GM18909 (cell line): ENCODE results near the gene AJAP1.

Experiments
- ATAC-seq: cut with Tn5 transposase; IDR thresholded peaks from one replicate; pipeline ENCODE4 v1.9.1; 2021; ENCODE audit warnings: mild to moderate bottlenecking; ENCODE audit not compliant: unreplicated experiment, poor library complexity

Gene AJAP1

DNA sequence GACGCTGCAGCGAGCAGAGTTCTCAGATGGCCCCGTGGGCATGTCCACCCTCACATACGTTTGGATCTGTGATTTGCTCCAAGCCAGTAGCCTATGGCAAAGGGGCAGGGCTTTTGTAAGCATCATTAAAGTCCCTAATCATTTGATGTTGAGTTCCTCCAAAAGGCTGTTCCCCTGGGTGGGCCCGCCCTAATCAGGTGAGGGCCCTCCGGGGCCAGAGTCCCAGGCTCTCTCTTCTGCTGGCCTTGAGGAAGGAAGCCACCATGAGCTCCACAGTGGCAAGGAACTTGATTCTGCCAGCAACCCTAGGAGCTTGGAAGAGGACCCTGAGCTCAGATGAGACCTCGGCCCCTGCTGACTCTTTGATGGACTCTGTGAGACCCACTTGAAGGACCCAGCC is 25.4 kb upstream of the AJAP1 start:
- ATAC-seq, result no peak

DNA sequence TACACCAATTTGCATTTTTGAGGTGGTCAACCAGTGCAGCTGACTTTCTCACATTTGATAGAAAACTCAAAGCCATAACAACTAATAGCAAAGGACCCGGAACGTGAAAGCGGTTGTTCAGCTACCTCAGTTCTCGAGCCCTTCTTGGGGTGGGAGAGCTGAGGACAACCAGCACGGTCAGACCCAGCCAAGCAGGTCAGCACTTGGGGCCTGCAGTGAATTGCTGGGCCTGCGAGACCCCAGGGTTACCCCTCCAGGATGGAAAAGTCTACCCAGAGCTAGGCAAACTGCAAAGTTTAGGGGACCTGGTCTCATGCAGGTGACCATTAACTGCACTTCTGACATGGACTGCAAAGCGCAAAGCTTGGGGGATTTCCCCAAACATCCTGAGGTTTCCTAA is 23.8 kb upstream of the AJAP1 start:
- ATAC-seq, result no peak

DNA sequence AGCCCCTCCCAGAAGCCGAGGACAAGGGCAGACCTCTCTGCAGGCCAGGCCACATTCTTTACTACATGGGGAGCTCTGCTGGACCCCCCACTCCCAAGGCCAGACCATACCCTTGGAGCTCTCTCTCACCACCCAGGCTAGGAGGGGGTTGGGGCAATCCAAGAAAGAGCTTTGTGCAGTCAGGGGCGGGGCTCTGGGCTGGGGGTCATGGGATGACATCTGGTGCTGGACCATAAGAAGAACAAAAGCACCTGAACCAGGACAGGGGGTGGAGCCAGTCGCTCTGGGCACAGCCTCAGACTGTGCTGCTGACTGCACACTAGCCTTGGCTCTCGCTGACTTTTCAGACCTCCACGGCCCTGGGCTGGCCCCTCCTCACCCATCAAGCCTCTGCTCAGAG is 23.1 kb upstream of the AJAP1 start:
- ATAC-seq, result no peak

DNA sequence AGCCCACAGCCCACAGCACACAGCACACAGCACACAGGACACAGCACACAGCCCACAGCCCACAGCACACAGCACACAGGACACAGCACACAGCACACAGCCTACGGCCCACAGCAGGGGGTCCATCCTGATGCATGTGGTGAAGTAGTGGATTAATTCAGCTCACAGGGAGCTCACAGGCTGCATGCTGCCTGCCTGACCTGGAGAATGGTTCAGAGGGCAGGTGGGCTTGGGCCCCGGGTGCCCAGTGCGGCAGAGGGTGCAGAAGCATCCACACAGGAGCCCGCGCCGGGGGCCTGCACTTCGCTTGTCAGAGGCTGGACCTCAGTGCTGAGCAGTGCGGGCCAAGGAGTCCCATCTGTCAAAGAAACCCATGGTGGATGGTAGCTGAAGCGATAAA is 21.1 kb upstream of the AJAP1 start:
- ATAC-seq, result no peak

DNA sequence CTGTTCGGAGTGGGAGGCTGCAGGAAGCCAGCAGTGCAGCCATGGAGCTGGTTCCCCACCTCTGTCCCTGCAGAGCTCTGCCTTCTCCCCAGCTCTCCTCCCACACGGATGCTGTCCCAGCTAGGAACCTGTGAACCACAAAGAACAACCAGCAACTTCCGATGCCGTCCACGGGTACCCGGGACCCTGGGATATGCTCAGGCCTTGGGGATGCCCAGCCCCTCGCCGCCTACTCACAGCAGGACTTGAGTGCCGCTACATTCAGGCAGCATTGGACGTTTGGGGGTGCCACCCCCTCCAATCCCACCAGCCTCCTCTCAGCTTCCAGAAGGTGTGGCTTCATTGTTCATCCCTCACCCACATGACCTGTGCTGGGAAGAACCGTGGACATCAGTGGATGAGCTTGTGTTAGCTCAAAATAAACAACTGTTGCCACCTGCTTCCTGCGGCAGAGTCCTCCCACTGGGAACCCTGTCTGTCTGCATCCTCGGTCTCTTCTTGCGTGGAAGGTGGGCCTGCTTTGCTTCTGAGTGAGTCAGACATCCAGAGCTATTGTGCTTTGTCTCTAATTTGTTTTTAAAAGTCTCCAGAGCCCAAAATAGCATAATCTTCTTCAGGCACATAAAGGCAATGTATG is 20.1 kb upstream of the AJAP1 start:
- ATAC-seq, result no peak

DNA sequence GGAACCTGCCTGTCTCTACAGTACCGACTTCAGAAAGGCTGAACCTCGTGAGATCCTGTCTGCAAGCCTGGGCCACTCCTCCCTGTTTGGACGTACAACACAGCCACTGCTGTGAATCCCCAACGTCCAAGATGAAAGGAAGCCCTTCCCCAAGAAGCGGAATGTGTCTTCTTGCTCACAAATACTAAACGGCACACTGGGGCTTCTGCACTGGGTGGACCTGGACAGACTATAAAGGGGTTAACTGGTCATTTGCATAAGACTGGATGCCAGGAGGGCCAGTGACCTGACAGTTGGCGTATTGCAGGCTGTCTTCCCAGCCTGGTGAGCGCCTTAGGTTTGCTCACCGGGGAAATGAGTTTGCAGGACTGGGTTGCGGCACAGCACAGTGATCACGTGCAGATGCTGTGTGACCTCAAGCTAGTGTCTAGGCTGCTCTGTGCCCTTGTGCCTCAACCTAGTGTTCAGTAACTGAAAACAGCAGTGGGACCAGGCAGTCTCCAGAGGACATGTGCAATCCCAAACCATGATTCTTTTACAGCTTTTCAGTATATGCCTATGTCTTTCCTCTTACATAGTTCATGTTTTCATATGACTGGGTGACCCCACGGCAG is 19.5 kb upstream of the AJAP1 start:
- no peak for ATAC-seq

DNA sequence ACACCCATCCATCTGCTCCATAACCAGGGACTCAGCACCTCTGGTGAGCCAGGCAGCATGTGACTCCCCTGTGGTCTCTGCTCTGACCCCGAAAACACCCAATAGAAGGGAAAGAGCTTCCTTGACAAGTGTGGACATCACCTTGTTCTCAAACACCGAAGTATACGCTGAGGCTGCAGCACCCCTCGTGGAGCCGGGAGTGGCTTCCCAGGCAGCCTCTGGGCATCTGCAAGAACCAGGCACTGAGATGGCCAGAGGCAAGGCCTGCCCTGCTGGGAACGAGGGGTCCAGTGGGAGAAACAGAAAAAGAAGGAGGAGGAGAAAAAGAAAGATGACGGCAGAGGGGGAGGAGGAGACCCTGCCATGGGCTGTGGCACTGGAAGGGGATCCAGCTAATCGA is 18.2 kb upstream of the AJAP1 start:
- no peak for ATAC-seq

DNA sequence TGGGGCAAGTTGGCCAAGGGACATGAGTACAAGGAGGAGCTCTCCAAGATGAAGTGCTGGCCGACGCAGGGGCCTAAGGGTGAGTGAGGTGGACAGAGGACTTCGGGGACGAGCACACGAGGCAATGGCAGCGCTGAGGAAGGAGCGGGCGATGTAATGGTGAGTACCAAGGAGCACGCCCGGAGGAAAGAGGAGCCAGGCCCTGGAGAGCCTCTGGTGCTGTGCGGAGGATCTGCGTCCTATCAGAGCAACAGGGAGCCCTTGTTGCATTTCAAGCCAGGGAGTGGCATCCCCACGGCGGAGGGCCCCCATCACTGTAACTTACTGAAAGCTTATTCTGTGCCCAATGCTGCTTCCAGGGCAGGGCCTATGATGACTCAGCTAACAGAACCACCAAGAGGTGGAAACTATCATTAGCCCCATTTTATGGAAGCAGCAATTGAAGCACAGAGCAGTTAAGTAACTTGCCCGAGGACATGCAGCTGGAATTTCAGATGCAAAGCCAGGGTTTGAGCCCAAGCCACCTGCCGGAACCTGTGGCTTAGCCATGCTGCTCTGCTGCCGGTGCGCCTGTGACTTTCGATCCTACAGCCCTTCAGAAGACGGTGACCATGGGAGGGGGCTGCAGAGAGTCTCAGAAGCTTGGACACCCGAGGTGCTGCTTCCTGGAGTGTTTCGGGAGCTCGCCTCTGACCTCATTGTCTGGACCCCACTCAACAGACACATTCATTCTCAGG is 17.6 kb upstream of the AJAP1 start:
- ATAC-seq, result no peak

DNA sequence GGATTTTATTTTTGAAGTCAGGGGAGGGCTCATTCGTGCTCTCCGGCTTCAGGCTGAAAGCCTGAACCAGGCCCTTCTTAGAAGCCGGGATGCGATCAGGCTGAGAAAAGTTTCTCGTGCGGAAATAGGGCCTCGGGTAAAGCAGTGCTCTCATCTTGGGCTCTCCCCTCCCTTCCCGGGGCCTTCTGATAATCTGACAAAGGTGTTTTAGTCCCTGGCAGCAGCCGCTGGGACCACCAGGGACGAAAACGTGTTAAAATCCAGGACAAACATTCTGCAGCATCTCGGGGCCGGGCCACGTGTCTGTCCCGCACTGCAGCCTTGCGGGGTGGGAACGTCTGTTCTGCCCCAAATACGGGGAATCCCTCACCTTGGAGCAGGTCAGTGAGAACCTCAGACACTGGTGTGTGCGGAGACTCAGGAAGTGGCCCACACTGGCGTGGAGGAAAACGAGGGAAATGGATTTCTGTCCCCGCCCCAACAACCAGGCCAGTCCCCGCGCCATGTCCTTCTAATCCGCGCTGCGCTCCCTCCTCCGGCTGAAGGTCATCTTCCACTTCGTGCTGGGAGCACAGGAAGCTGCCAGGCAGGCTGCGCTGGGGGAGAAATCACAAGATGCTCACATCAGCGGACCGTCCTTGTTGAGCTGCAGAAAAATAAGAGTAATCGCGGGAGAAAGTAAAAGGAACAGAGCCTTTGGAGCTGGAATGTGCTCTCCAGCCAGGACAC is 16.6 kb upstream of the AJAP1 start:
- no peak for ATAC-seq

DNA sequence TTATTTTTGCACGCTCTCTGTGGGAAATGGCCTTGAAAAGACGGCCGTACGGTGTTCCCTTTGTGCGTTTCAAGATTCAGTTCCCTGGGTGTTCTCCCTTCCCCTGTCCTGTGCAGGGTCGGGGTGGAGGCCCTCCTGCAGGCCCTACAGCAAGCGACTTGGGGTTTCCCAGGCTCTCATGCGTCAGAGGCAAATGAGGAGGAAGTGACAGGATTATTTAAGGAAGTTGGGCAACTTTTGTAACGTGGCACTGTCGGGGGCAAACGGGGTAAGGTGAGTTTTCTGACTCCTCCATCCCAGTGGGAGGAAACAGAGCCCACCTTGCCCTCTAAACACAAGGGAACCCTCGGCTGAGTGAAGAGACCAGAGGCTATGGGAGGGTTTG is 16.1 kb upstream of the AJAP1 start:
- ATAC-seq, result no peak

DNA sequence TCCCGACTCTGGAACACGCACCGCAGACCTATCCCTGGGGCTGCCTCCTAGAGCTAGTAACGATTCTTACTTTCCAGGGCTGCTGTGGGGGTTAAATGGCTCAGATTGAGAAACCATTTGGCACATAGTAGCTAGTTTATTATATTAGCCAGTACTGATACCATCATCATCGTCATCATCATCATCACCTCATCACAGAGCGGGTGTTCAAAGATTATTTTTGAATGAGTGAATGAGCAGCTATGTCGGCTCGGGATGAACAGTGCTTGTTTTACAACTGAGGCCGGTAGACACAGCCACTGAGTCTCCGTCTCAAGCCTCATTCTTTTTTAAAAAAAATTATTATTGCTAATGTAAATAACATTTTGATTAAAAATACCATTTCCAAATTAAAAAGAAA is 13.5 kb upstream of the AJAP1 start:
- ATAC-seq, result no peak

DNA sequence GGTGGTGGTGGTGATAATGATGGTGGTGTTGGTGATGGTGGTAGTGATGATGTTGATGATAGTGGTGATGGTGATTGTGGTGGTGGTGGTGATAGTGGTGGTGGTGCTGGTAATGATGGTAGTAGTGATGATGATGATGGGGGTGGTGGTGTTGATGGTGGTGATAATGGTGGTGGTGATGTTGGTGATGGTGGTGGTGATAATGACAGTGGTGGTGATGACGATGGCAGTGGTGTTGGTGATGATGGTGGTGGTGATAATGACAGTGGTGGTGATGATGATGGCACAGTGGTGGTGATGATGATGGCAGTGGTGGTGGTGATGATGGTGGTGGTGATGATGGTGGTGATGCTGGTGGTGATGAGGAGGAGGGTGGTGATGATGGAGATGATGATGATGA is 7.0 kb upstream of the AJAP1 start:
- ATAC-seq, result no peak

DNA sequence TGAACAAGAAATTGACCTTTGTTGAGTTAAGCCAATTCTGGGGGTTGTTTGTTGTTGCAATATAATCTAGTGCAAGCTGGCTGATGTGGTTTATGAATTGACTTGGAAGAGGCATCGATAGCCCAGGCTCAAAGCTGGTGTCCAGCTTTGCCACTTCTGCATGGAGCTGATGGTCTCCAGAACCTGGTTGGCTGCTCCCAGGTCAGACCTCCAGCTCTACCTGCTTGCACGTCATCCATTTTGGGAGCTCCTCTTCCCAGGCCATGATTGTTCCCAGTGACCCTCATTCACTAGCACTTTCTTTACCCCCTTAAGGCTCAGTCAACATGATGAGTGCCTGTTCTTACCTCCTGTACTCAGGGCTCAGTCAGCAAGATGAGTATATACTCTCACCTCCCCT is 5.8 kb upstream of the AJAP1 start:
- no peak for ATAC-seq

DNA sequence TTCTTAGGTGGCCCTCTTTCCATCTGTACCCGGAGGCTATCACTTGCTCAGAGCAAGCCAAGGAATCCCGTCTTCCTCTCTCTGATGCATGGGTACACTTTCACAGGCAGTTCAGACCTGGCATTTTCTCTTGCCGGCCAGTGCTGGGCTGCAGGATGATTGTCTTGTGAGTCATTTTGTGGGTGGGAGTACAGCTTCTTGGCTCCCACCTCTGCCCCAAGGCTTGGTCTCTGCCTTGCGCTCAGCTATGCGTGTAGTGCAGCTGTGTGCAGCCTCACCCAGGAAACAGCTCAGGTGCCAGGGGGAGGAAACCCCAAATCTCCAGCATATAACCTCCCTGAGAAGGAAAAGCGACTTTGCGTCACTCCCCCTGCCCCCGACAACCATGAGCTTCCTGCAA is 3.9 kb upstream of the AJAP1 start:
- ATAC-seq, result no peak

DNA sequence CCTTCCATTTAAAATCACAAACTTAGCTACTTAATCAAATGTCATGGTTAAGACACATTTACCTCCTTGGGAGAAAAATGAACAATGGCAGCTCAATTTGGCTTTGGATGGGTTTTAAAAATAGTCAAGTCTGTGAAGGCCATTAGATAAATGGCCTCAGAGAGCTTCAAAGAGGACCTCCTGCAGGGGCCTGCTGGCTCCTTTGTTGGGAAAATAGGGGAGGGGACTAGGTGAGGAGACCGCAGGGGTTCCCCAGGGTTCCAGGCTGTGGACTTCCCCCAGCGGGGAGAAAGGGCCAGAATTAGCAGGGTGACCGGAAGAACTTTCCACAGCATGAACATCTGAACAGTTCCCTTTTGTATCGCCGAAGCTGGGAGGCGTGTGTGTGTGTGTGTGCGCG is 3.4 kb upstream of the AJAP1 start:
- no peak for ATAC-seq

DNA sequence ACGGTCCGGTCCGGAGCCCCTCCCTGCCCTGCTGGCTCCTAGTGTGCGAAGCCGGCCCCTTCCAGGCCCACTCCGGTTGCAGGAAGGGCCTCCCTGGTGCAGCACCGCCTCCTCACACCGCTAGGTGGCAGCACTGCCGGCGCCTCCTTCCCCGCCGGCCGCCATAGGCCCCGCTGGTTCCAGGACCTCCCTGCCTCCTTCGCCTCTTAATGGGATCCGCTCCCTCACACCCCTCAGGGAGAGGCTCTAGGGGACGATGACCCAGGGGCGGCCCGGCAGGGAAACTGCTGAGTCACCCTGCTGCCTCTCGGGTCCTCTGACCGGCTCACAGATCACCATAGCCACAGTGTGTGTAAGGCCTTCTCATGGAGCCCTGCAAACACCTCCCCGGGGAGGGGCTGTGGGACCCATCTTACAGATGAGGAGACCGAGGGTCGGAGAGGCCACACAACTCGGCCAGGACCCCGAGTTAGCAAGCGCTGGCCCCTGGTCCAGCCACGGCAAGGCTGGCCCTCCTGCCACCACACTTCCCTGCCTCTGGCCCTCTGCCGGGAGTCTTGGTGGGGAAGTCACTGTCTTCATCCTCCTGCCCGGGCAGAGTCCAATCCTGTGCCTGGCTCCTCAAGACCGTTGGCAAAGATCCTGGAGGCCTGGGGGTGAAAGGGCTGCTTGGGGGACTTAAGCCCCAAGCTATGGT is 1.6 kb upstream of the AJAP1 start:
- no peak for ATAC-seq

DNA sequence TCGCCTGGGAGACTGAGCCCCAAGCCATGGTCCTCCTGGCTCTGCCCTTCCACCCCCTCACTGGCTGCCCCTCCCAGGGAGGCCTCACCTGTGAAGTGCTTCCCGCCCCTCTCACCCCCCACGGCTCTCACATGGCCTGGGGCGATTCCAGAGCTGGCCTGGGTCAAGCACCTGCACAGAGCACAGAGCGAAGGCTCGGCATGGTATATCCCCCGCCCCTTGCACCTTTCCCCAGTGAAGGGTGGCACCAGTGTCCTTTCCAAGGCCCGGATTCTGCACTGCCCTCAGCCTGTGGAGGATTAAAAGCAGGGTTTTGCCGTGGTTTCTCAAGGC is 1.1 kb upstream of the AJAP1 start:
- ATAC-seq, result no peak

DNA sequence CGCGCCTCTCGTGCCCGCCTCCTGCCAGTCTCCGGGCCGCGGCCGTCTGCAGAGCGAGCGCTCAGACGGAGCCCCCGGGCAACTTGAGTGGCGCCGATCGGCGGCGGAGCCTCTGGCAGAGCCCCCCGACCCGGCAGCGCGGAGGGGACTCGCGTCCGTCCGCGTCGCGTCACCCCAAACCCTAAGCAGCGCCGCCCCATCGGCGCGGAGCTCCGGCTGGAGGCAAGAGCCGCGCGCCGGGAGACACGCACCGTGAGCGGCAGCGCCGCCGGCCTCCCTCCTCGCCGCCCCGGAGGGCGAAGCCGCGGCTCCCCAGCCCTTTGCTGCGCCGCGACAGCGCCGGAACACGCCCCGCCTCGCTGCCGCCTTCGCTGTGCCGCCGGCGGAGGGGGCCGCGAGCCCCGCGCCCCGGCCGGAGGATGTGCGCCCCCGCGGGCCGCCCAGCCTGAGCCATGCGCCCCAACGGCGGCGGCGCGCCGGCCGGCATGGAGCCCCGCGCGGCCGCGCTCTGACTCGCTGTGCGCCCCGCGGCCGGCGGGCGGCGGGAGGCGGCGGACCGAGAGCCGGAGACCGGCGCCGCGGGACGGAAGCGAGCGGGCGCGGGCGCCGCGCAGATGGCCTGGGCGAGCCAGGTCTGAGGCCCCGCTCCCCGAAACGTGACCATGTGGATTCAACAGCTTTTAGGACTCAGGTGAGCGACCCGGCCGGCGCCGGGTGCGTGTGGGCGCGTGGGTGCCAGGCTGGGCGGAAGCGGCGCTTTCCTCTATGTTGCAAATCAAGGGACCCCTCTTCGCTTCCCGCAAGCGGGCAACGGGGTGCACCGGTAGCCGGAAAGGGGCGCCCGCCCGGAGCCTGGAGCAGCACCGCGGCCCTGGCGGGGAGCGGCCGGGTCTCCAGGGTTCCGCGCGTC is 610 bp downstream of the AJAP1 start:
- no peak for ATAC-seq

DNA sequence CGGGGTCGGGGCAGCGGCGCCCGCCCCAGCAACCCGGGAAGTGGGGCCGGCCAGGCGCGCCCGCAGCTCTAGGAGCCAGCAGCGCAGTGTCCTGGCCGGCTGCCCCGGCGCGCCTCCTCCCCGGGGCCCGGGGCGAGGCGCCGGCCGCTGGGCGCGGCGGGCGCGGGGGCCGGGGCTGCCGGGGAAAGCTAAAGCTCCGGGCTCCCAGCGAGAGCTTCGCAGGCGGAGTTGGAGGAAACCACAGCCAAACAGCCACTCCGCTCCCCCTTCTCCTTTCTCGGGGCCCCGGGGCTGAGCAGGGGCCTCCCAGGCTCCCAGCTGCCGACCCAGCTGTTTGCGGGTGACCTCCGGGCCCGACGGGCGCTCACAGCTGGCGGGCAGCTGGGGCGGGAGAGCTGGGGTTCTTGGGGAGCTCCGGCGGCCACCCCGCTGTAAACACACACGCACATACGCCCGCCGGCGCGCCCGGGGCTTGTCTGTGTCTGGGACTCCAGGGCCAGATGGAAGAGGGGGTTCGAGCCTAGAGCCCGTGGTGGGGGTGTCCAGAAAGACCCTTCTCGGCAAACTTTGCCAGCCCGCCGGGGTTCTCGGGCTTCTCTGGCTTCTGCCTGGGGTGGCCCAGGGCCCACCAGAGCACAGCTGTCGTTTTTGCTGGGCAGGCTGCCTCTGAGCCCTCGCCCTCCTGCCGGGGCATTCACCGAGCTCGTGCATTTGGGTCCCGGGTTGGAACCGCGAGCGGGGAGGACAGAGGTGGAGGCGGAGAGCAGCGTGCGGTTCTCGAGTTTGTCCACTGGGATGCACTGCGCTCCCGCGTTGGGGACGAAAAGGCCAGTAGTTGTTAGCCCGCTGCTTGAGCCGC is 1.5 kb downstream of the AJAP1 start:
- ATAC-seq, result no peak
